GM12878 (cell line): ENCODE results near the gene SYT12. TPM values are rescaled to one million over a fixed set of nuclear protein-coding genes. Genes with fewer than 3 reads are reported as not detected.

ENCODE experiments used
- ATAC-seq: fragments of 200-7000 bp; cut with Tn5 transposase; 3 replicates; pipeline ENCODE4 v1.9.1; 2020; ENCODE audit warnings: mild to moderate bottlenecking, moderate library complexity
- BruUV-seq: library from RNA; stranded (reverse); fragments of 400-500 nt; replicated peaks from 2 replicates; lab custom pipeline; 2021; lab: Mats Ljungman, UMichigan
- CTCF ChIA-PET: fragments of 300-600 bp; sonication (Branson Sonifier 250); formaldehyde crosslinking; extraction: SDS; loops from one replicate; lab custom pipeline; 2021; ENCODE audit warnings: inconsistent platforms; lab: Yijun Ruan, JAX
- POLR2A ChIA-PET: fragments of 350-600 bp; formaldehyde crosslinking; extraction: SDS; loops from one replicate; lab custom pipeline; 2021; ENCODE audit warnings: inconsistent platforms; lab: Charles Lee
- RAD21 ChIA-PET: fragments of 300-600 bp; sonication (Branson Sonifier 250); formaldehyde crosslinking; loops from one replicate; lab custom pipeline; 2023; ENCODE audit warnings: antibody characterized with exemption; ENCODE audit not compliant: unreplicated experiment; lab: Charles Lee
- SMC1A ChIA-PET: fragments of 300-600 bp; sonication (Branson Sonifier 250); formaldehyde crosslinking; loops from one replicate; lab custom pipeline; 2023; ENCODE audit not compliant: unreplicated experiment, uncharacterized antibody; lab: Charles Lee
- DNase-seq: peaks from one replicate; pipeline ENCODE4 v3.0.0-alpha.2; 2011; ENCODE audit warnings: low read depth, low spot score
- FAIRE-seq: peaks from 3 replicates; lab custom pipeline; 2011; peaks lifted over from hg19 to GRCh38; lab: Jason Lieb, UNC
- H2AFZ ChIP-seq: 2 replicates; pipeline ENCODE4 v1.6.0; 2011; ENCODE audit warnings: low read depth, low read length, control low read depth; ENCODE audit not compliant: control insufficient read depth
- H3K27ac ChIP-seq: 2 replicates; pipeline ENCODE4 v1.5.1; 2011; ENCODE audit warnings: control low read depth; ENCODE audit not compliant: control insufficient read depth, insufficient read depth
- H3K27me3 ChIP-seq, 2 experiments: replicated peaks in 1 of 2; 2 replicates each; pipeline versions ENCODE4 v1.6.0 to v1.6.1; 2011; ENCODE audit warnings: low read length in 1 of 2; ENCODE audit not compliant: control insufficient read depth in 2 of 2, insufficient read depth in 2 of 2
- H3K36me3 ChIP-seq, 2 experiments: 2 replicates each; pipeline ENCODE4 v1.5.1; 2011; ENCODE audit warnings: low read length in 1 of 2; ENCODE audit not compliant: control insufficient read depth in 2 of 2, insufficient read depth in 2 of 2
- H3K4me1 ChIP-seq: 2 replicates; pipeline ENCODE4 v1.6.1; 2011; ENCODE audit warnings: mild to moderate bottlenecking, low read length, moderate library complexity, mixed read lengths; ENCODE audit not compliant: control insufficient read depth, insufficient read depth
- H3K4me2 ChIP-seq: 2 replicates; pipeline ENCODE4 v1.6.0; 2011; ENCODE audit warnings: control low read depth; ENCODE audit not compliant: control insufficient read depth, insufficient read depth
- H3K4me3 ChIP-seq: fragments of 200-600 bp; sonication (generic); 2 replicates; pipeline ENCODE4 v1.5.1; 2016
- H3K79me2 ChIP-seq: 2 replicates; pipeline ENCODE4 v1.6.0; 2011; ENCODE audit warnings: low read length; ENCODE audit not compliant: control insufficient read depth, insufficient read depth
- H3K9ac ChIP-seq: 2 replicates; pipeline ENCODE4 v1.8.0; 2011; ENCODE audit warnings: low read length, control low read depth, mixed read lengths; ENCODE audit not compliant: control insufficient read depth, insufficient read depth
- H3K9me3 ChIP-seq: replicated peaks from 3 replicates; pipeline ENCODE4 v1.5.1; 2011; ENCODE audit warnings: mild to moderate bottlenecking, low read length; ENCODE audit not compliant: control insufficient read depth, insufficient read depth
- H4K20me1 ChIP-seq: 2 replicates; pipeline ENCODE4 v1.6.0; 2011; ENCODE audit not compliant: control insufficient read depth, insufficient read depth
- BCL11A ChIP-seq: IDR thresholded peaks from 2 replicates; pipeline ENCODE4 v1.6.1; 2011; ENCODE audit warnings: low read depth, low read length
- BHLHE40 ChIP-seq, 2 experiments: fragments of 450-650 bp in 1 of 2; IDR thresholded peaks; 2 replicates each; pipeline ENCODE4 v1.6.1; 2011 to 2017; ENCODE audit warnings: low read depth in 2 of 2, borderline replicate concordance in 1 of 2, improper control_type of control experiment in 1 of 2, low read length in 1 of 2, mild to moderate bottlenecking in 1 of 2
- CREM ChIP-seq: IDR thresholded peaks from 2 replicates; pipeline ENCODE4 v1.6.1; 2014; ENCODE audit warnings: antibody characterized with exemption, low read depth
- EP300 ChIP-seq, 2 experiments: fragments of 150-350 bp in 1 of 2; IDR thresholded peaks; 2 replicates each; pipeline ENCODE4 v1.6.1; 2011 to 2012; ENCODE audit warnings: low read depth in 2 of 2, low read length in 2 of 2, borderline replicate concordance in 1 of 2, improper control_type of control experiment in 1 of 2, inconsistent platforms in 1 of 2; ENCODE audit not compliant: control insufficient read depth in 1 of 2
- FOS ChIP-seq: IDR thresholded peaks from 3 replicates; pipeline ENCODE4 v1.6.1; 2011; ENCODE audit warnings: borderline replicate concordance; ENCODE audit not compliant: insufficient read length; ENCODE audit errors: extremely low read depth
- IKZF1 ChIP-seq: fragments of 450-650 bp; conservative IDR thresholded peaks from 2 replicates; pipeline ENCODE4 v1.6.1; 2017; ENCODE audit warnings: antibody characterized with exemption, mild to moderate bottlenecking
- IKZF2 ChIP-seq, 2 experiments: fragments of 450-650 bp; IDR thresholded peaks; 2 replicates each; pipeline ENCODE4 v1.6.1; 2017; ENCODE audit warnings: mild to moderate bottlenecking in 2 of 2, moderate library complexity in 2 of 2
- MYC ChIP-seq: IDR thresholded peaks from 2 replicates; pipeline ENCODE4 v1.6.1; 2011; ENCODE audit warnings: mild to moderate bottlenecking, low read length, moderate library complexity, inconsistent platforms; ENCODE audit not compliant: insufficient read depth, insufficient replicate concordance, insufficient read length, severe bottlenecking
- NFIC ChIP-seq: IDR thresholded peaks from 2 replicates; pipeline ENCODE4 v1.6.1; 2012; ENCODE audit warnings: low read depth, mild to moderate bottlenecking, inconsistent platforms, low read length, moderate library complexity
- NFXL1 ChIP-seq: fragments of 450-650 bp; IDR thresholded peaks from 2 replicates; pipeline ENCODE4 v1.6.1; 2017; ENCODE audit warnings: antibody characterized with exemption, mild to moderate bottlenecking, borderline replicate concordance
- PAX5 ChIP-seq: IDR thresholded peaks from 2 replicates; pipeline ENCODE4 v1.6.1; 2011; ENCODE audit warnings: low read depth, low read length, borderline replicate concordance
- RELA ChIP-seq: fragments of 450-650 bp; IDR thresholded peaks from 2 replicates; pipeline ENCODE4 v1.8.0; 2014; ENCODE audit warnings: borderline replicate concordance; ENCODE audit not compliant: partially characterized antibody
- RELB ChIP-seq: fragments of 450-650 bp; IDR thresholded peaks from 2 replicates; pipeline ENCODE4 v1.6.1; 2017; ENCODE audit warnings: low read depth, mild to moderate bottlenecking, moderate library complexity
- RUNX3 ChIP-seq: IDR thresholded peaks from 2 replicates; pipeline ENCODE4 v1.6.1; 2012; ENCODE audit warnings: low read length, inconsistent platforms
- SMC3 ChIP-seq: IDR thresholded peaks from 2 replicates; pipeline ENCODE4 v1.6.1; 2011; ENCODE audit warnings: low read length, improper control_type of control experiment, borderline replicate concordance
- SP1 ChIP-seq: IDR thresholded peaks from one replicate; pipeline ENCODE4 v1.6.1; 2011; ENCODE audit warnings: low read depth, low read length
- SRF ChIP-seq, 2 experiments: IDR thresholded peaks; 2 replicates each; pipeline ENCODE4 v1.6.1; 2011; ENCODE audit warnings: low read depth in 2 of 2, low read length in 2 of 2, mild to moderate bottlenecking in 1 of 2, moderate library complexity in 1 of 2
- SUPT20H ChIP-seq: IDR thresholded peaks from 2 replicates; pipeline ENCODE4 v1.6.1; 2011; ENCODE audit warnings: low read depth, mild to moderate bottlenecking, low read length, moderate library complexity, borderline replicate concordance; ENCODE audit not compliant: control insufficient read depth
- TAF1 ChIP-seq: IDR thresholded peaks from 2 replicates; pipeline ENCODE4 v1.6.1; 2011; ENCODE audit warnings: mild to moderate bottlenecking, low read depth, low read length, borderline replicate concordance
- TCF3 ChIP-seq: IDR thresholded peaks from 2 replicates; pipeline ENCODE4 v1.6.1; 2012; ENCODE audit warnings: low read depth, mild to moderate bottlenecking, low read length, borderline replicate concordance; ENCODE audit not compliant: insufficient read depth
- WRNIP1 ChIP-seq: IDR thresholded peaks from 2 replicates; pipeline ENCODE4 v1.6.1; 2011; ENCODE audit warnings: low read depth, low read length, improper control_type of control experiment, borderline replicate concordance
- ZSCAN29 ChIP-seq: fragments of 450-650 bp; IDR thresholded peaks from 2 replicates; pipeline ENCODE4 v1.6.1; 2017; ENCODE audit warnings: mild to moderate bottlenecking, moderate library complexity
- WGBS: methylation state at CpG from one replicate; pipeline ENCODE4 v1.1.6; 2016; ENCODE audit warnings: low lambda C conversion rate; ENCODE audit not compliant: insufficient replicate concordance, insufficient coverage; ENCODE audit errors: missing lambda C conversion rate; 5-methylcytosine and 5-hydroxymethylcytosine counted together
- in situ Hi-C: fragments of 300-500 bp; cut with MboI; formaldehyde crosslinking; loops from 9 replicates; pipeline ENCODE4 v1.14.3; 2018; ENCODE audit warnings: mixed read lengths
- intact Hi-C: fragments of 100-400 bp; cut with micrococcal nuclease; formaldehyde crosslinking; loops from one replicate; pipeline ENCODE4 v1.14.2; 2022; ENCODE audit not compliant: unreplicated experiment
- polyA plus RNA-seq, 11 experiments: library from polyadenylated mRNA; depleted of rRNA in 4 of 11; unstranded in 6 of 11; stranded (reverse) in 5 of 11; fragments of >200 nt; fragmentation: Nextera tagmentation in 4 of 11; fragmentation: Illumina TruSeq in 1 of 11; extraction: Ambion mirVana in 4 of 11; extraction: Trizol in 1 of 11; gene quantifications; 1 replicate in 1 of 11; 2 replicates in 10 of 11; pipeline versions ENCODE4 v1.2.1 to v1.2.3, GENCODE V29; 2011 to 2016; ENCODE audit warnings: inconsistent platforms in 2 of 11, missing spikeins in 2 of 11, low read depth in 1 of 11
- total RNA-seq, 4 experiments: library from RNA; depleted of rRNA in 3 of 4; stranded (reverse); fragments of >200 nt in 3 of 4; fragmentation: Illumina TruSeq in 1 of 4; extraction: Trizol in 1 of 4; gene quantifications; 2 replicates each; pipeline versions ENCODE4 v1.2.1 to v1.2.3, GENCODE V29; 2013 to 2021

The SYT12 gene
- total and polyA plus RNA-seq, 10 of the 15 experiments (the other 5 are each of a cell fraction or from before 2014, with no cell fraction given), result 0.02 to 2.3 (median 0.84) TPM; not detected in 1

- peak; percentile 88 for ATAC-seq
- BruUV-seq, result no TSS peak
- TF ChIP-seq BCL11A (0 out of 2 replicates have a peak, but pooled peaks have one; percentile 47), SP1 (peak; percentile 14), BHLHE40 (IDR thresholded peaks at IDR 0.05; ENCODE audit: borderline replicate concordance in 1 of 2, low read depth in 2 of 2, low read length in 1 of 2) (no peak), WRNIP1 (no peak), SUPT20H (no peak), EP300 (IDR thresholded peaks at IDR 0.05; ENCODE audit: borderline replicate concordance in 1 of 2, control insufficient read depth in 1 of 2, low read depth in 2 of 2, low read length in 2 of 2) (no peak), CREM (peak; percentile 35; the same call in 1 of the 2 replicates), MYC (no peak), RELA (peak; percentile 18), TCF3 (peak; percentile 73; the same call in 1 of the 2 replicates), IKZF2 (IDR thresholded peaks at IDR 0.05) (peak; percentile 23 to 55; a peak in 1 of 4 replicates), FOS (no peak), NFXL1 (no peak), SMC3 (no peak), SRF (IDR thresholded peaks at IDR 0.05; ENCODE audit: low read depth in 2 of 2, low read length in 2 of 2) (no peak), RELB (peak; percentile 56; the same call in 1 of the 2 replicates), NFIC (peak; percentile 34; the same call in 1 of the 2 replicates), TAF1 (0 out of 2 replicates have a peak, but pooled peaks have one; percentile 13), IKZF1 (peak; percentile 68), RUNX3 (peak; percentile 79), PAX5 (peak; percentile 4; the same call in 1 of the 2 replicates), ZSCAN29 (no peak)
Measured at GRCh38 chr11:67099831-67100324, 76.9 kb downstream of the SYT12 start.

More at GRCh38 chr11:67099831-67100324, 76.9 kb downstream of the SYT12 start:
- peak overlapping the region; percentile 57 for H3K4me2 ChIP-seq
- peak overlapping the region; percentile 6; the same call in 1 of the 2 replicates for H3K4me3 ChIP-seq
- H3K9me3 ChIP-seq, result no peaks in the 10 kb centered on the region
- SMC1A ChIA-PET, result interaction anchor here (0.7 to 5.9 kb wide), 5 partner anchors 14 to 69 kb away, joined by 3 to 28 read pairs (median 4); partner anchors contain the start of gene KDM2A
- CTCF ChIA-PET, result interaction anchor here (0.6 to 1.2 kb wide), 2 partner anchors 13 to 578 kb away, joined by 3 to 4 read pairs; no protein-coding TSS in a partner anchor
- H3K27ac ChIP-seq, result peak overlapping the region; percentile 90
- RAD21 ChIA-PET, result interaction anchor here (0.6 to 1.9 kb wide), 3 partner anchors 14 to 343 kb away, joined by 3 to 11 read pairs (median 10); partner anchors contain the start of genes CORO1B and KDM2A
- H2AFZ ChIP-seq, result peak overlapping the region; percentile 77
- peak; percentile 92 for FAIRE-seq
- 2% methylated on average over 6 of the region's 6 CpGs for WGBS
- DNase-seq, result peak; percentile 63
- in situ Hi-C loops, result no loop called here
- H3K27me3 ChIP-seq, result no peaks in the 10 kb centered on the region
- no peaks in the 10 kb centered on the region for H4K20me1 ChIP-seq
- H3K36me3 ChIP-seq, result no peaks in the 10 kb centered on the region
- H3K79me2 ChIP-seq, result no peaks in the 10 kb centered on the region
- H3K4me1 ChIP-seq, result peaks cover 24% of the 10 kb centered on the region
- peak overlapping the region; percentile 24 for H3K9ac ChIP-seq
- intact Hi-C loops, result loop anchor here (5.0 kb wide), 1 partner anchor 67 kb away; no protein-coding TSS in a partner anchor
- POLR2A ChIA-PET, result interaction anchor here (1.2 to 1.4 kb wide), 2 partner anchors 13 to 17 kb away, joined by 3 to 5 read pairs; no protein-coding TSS in a partner anchor
